ENCODE measurements around the gene PPFIA1. TPM values are rescaled to one million over a fixed set of nuclear protein-coding genes. Genes with fewer than 3 reads are reported as not detected.

PPFIA1 gene
- total RNA-seq, 2 donors from 2014 or later, result 47.8 to 82.9 TPM

GRCh38 chr11:70433526-70433925 is 163.0 kb downstream of the PPFIA1 start:
- peaks cover 0 to 16% of the 10 kb centered on the region in 2 donors for H3K4me1 ChIP-seq (ENCODE audit: control insufficient read depth in 1 of 2, low read depth in 2 of 2)
- H3K36me3 ChIP-seq, result peaks cover 84% of the 10 kb centered on the region
- no peaks in the 10 kb centered on the region for H3K9me3 ChIP-seq
- no peak overlapping the region for H3K4me3 ChIP-seq
- DNase-seq (ENCODE audit: low spot score) (no peak), ATAC-seq (ENCODE audit: insufficient number of reproducible peaks, low FRiP score, low read depth) (no peak)
- no peak overlapping the region for H3K27ac ChIP-seq
- TF ChIP-seq CTCF (IDR thresholded peaks at IDR 0.05), result no peak
- H3K27me3 ChIP-seq (replicated peaks; ENCODE audit: insufficient read depth), result no peaks in the 10 kb centered on the region

Other genes with a start within 250 kb of the PPFIA1 start
- 100 to 1,000 TPM; 122 to 161 TPM for gene ANO1, start 192.4 kb upstream of the PPFIA1 start, total RNA-seq
- gene FADD, start 67.4 kb upstream of the PPFIA1 start, total RNA-seq, result 10 to 100 TPM; 19.5 to 23.2 TPM
- 100 to 1,000 TPM; 415 to 578 TPM for gene CTTN, start 127.8 kb downstream of the PPFIA1 start, total RNA-seq

Measured in thoracic aorta (tissue), 2 donors.